Activated gamma-delta T cell treated with Interleukin-2 at 50 U/mL for 16 hours (primary cell): Measurements from ENCODE around the gene JARID2.

Source experiments
- DNase-seq: peaks from one replicate; pipeline ENCODE4 v3.0.0-alpha.2; 2020

Gene JARID2

DNA sequence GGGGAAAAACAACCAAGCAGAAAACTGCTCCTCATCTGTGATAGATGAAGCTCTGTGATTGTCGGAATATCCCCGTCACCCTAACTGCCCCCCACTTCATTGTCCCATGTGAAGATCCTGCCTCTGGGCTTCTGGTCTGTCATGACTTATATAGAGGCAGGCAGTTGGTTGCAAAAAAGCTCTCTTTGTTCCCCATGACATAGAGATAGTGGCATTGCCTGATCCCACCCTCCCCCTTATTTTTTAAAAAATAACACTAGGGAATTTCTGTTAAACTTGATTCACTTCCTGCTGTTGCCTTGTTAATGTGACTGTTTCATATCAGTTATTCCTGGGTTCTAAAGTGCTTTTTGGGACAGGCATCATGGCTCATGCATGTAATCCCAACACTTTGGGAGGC, 203.1 kb downstream of the JARID2 start:
- no peak for DNase-seq

DNA sequence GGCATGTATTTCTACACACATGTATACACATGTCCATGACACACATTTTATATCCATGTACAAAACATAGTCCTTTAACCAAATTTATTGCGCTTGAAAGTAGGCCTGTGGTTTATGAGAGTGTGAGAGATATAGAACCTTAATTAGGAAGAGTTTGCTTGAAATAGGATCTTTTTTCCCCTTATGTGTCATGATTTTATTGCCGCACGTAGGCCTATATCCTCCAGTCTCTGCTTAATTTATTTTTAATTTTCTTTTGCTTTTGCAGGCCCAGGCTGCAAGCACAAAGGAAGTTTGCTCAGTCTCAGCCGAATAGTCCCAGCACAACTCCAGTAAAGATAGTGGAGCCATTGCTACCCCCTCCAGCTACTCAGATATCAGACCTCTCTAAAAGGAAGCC, 205.9 kb downstream of the JARID2 start:
- DNase-seq: no peak

DNA sequence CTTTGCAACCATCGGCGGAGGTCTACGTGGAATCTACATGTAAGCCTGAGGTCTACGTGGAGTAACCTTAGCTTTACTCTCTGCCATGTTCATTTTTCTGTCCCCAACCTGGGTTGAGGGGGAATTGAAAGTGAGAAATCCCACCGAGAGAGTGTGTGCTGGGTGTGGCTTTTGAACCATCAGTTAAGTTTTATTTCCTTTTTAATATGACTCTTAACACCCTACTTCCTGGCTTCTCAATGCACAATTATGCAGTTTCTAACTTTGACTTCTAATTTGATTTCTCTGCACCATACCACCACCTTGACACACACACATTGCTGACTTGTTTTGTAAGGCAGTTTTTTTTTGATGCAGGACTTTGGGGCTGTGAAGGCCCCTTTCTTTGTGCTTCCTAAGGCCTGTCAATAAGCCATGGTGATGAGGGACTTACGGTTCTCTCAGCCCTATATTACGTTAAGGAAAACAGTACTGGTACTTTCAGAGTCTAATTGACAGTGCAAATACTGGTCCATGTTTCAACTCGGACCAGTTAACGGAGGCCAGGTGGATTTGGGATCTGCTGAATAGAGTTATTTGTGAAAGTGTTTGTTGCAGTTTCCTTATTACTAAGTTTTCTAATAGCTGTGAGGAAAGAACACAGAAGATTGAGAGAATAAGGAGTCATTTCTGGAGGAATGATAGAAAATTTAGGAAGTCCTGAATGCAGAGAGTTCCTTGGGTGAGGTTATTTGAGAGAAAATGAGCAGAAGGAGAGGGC, 206.5 kb downstream of the JARID2 start:
- DNase-seq: no peak

DNA sequence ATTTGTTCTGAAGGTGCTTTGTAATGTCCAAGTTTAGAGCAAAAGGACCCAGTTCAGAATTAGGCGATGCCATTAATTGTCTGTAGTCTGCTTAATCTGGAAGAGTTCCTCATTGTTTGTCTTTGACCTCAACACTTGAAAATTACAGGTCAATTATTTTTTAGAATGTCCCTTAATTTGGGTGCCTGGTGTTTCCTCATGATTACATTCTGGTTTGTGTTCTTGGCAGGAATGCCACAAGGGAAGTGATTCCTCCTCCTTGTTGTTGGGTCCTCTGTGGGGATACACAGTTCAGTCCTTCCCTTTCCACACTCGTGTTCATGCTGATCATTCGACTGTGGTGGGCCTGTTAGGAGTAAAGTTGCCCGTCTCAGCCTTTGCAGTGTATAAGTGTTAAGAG, 207.3 kb downstream of the JARID2 start:
- DNase-seq: no peak

DNA sequence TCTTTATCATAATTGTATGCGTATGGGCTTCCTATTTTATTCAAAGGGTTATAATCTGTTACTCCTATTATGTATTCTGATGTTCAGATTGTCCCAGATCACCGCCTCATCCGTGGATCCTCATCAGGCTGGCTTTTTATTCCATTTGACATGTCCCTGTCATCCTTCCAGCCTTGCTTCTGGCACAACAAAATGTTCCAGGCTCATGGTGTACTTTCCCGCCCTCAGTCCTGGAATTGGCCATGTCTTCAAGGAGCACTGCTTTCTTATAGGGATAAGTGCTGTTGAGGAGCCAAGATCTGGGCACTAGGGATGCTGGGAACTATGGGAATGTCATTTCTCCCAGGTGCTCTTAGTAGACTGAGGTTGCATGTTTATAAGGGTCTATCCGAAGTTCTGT, 207.8 kb downstream of the JARID2 start:
- no peak for DNase-seq

DNA sequence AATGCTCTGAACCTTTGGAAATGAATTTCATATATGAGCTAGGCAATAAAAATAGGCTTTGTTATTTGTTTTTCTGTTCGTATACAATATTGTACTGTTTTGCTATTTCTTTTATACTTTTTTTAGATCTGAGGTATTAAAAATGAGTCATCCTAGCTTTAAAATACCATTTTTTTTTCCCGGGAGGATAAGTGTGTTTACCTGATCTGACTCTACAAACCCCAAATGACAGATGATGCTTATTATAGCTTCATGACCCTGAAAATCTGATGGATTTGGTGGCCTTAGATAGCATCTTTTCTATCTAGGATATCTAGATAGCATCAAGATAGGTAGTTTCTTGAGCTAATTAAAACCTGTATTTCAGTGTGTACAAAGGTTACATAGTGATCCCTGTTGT, 210.6 kb downstream of the JARID2 start:
- no peak for DNase-seq

DNA sequence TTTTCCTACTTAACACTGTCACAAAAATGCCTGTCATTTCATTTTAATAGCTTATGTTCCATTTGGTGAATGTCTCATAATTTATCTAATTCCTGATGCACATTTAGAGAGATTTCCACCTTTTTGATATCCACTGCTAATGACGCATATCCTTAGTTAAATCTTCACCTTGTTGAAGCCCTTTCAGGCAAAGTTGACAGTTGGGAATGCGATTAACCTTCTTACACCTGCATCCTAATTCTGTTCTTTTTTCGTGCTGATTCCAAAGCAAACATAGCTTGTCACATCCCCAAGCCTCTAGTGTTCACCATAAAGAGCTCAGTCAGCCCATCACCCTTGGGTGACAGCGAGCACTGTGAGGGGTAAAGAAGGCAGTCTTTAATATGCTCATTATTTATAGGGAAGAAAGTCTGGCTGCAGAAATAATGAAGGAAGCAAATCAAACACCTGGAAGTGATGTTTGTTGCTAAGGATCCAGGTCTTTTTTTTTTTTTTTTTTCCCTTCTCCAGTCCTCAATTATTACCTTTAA, 211.3 kb downstream of the JARID2 start:
- DNase-seq: no peak

DNA sequence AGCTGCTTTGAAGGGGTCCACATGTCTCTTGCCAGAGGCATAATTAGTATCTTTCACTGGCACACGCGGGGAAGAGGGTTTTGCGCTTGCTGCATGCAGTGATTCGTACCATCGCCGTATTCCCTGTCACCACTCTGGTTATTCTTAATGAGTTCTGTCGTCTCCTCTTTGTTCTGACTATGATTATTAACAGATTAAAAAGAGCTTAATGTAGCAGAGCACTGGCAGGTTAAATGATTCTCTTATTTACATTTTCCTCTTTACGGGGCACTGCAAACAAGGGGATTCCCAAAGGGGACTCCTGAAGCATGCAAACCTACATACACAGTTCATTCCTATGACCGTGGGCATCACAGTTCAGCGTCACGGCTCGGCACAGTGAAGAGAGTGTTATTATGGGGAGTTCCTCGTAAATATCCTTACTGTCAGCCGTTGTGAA, 212.2 kb downstream of the JARID2 start:
- no peak for DNase-seq

DNA sequence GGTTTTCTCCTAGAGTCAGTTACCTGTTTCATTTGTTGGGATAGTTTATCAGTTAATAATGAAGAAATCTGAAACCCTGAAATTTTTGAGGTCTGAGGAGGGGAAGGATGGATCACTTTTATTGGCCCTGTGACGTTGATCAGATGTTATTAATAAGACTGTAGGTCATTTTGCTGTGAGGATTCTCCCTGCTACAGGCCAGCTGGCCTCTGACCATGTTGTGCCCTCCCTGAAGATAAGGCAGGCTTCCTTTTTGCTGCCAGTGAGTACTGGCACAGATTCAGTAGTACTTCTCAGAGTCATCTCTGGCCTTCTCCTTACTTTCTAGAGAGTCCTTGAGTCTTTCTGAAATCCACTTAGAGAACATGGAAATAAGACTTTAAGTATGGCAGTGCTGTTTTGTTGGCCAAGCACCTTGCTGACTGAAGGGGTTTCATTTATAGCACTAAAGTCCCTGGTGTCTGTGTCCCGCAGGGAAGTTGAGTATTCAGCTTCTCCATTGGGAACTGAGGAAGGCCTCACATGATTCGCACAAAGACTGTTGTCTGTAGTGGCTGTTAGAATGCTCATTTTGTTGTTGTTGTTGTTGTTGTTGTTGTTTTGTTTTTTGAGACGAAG, 214.3 kb downstream of the JARID2 start:
- no peak for DNase-seq

DNA sequence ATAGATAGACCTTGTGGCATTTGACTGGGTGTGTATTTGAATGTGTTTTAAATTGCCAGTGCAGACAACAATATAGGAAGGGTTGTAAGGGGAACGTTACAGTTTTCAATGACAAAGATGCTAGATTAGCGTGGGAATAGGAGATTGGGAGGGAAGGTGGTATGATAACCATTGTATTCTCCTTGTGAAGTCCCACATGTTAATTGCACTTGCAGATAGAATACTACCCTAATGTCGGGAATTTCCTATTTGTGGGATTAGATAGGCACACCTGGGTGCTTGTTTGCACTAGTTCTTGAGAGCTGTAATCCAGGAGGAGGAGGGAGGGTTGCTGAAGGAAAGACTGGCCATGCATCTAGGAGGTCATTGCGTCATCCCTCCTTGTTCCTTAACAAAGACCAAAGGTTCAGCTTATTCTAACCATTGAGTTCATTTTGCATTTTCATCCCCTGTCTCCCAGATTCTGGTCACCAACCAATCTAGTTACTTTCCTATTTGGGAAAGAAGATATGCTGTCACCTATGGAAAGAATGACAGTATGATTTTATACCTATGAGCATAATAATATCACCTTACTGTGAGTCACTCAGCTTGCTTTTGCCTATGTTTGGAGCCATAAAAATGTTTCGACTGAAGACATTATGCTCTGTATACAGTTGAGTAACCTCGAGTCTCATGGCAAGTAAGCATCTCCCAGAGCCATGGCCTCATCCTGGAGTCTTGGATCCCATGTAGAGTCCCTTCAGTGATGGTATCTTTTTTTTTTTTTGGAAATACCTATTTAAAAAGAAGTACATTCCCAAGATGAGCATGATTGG, 215.5 kb downstream of the JARID2 start:
- DNase-seq: no peak

DNA sequence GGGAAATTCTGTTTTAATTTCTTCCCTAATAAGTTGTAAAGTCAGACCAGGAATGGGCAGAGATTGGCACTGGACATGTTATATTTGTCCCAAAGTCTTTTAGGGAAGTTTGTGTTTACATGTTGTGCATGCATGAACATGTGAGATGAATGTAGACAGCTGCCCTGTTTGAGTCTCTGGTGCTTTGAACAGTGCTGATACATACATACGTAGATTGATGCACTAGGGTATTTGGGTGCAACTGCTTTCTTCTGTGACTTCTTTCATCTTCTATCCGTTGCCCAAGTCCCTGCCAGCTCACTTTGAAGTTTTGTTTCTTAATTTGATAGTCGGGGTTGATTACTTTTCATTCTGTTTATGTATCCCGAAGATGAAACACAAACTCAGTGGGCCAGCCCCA, 216.4 kb downstream of the JARID2 start:
- no peak for DNase-seq

DNA sequence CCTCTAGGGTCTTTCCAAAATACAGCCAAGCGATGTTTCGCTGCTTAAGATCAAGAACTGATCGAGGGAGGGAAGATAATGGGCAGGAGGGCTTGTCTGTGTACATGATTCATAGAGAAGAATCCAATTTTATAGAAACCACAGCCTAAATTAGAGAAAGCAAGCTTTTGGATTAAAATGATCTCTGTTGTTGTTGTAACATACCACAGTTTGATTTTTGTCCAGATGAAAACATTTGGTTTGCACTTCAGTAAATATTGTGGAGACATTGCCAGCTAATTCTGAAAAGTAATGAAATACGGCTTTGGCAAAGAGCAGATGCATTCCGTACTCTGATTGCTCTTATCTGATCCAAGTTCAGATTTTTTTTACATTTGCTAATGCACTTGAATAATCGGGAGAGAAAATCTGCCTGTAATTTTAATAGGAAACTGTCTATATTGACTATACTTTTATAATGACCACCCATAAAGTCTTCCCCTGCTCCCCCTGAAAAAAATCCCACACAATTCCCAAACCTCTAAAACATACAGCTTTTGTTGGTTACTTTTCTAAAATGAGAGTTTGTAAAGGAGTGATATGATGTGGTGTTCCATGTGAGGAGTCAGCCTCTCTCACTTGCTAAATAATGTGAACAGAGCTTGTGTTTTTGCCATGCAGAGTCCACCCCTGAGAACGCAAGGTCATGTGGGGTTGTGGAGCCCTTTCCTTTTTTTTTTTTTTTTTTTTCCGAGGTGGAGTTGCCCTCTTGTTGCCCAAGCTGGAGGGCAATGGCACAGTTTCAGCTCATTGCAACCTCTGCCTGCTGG, 217.1 kb downstream of the JARID2 start:
- no peak for DNase-seq

DNA sequence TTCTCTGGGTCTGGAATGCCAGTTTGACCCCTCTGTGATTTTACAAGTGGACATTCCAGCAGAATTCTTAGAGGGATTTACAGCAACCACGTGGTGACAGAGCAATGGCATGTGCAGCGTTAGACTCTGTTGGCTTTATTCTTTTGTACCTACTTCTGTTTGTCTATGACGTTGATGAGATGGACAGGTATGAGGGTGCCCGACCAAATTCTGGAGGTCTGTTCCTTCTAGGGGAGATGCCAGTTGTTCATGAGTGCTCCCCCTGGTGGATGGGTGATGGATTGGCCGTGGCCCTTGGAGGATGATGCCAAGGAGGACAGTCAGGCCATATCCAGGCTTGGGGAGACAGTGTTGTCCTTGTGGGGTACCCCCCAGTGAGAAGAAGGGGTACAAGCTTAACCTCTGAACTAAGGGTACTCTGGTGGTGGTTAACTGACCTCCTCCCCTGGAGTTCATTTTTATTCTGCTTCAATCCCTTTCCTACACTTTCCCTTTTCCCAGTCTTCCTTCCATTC, 218.4 kb downstream of the JARID2 start:
- peak; percentile 58 for DNase-seq

DNA sequence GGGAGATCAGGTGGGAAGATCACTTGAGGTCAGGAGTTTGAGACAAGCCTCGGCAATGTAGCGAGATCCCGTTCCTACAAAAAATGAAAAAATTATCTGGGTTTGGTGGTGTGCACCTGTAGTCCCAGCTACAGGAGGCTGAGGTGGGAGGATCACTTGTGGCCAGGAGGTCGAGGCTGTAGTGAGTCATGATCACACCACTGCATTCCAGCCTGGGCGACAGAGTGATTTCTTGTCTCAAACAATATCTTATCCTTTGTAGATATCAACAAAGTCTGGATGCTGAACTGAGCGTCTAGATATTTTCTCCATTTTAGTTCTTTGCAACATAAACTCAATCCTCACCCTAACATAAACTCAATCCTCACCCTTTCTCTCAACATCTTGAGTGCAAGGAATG, 219.3 kb downstream of the JARID2 start:
- no peak for DNase-seq

DNA sequence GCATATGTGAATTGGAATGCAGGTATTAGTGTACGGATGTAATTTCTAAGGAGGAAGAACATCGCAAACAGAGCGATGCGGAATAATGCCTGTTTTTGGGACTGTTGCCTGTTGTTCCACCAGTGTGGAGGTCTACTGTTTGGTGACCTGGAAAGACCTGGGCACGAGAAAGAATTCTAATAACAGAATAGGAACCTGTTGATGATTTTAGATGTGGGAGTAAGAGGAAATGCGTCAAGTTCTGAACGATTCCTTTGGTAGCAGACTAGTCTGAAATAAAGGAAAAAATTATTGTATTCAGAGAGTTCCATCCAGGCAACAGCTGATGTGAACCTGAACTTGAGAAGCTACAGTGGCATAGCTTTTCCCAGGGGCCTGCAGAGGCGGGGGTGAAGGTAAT, 224.9 kb downstream of the JARID2 start:
- DNase-seq: no peak

DNA sequence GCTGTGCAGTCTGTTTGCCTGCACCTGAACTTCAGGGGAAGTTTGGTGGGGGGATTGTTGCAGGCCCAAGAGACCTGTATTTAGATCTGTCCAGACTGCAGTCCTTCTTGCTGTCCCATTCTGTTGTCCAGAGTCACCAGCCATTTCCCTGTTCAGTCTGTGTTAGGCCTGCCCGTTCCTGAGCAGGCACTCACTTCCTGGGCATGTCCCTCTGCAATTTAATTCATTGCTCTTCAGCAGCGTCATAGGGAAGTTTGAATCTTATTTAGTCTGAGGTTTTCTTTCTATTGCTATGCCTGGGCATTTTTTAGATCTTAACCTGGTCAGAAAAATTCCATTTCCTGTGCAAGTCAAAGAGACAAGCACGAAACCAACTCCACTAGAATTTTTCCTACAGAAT, 226.8 kb downstream of the JARID2 start:
- no peak for DNase-seq

DNA sequence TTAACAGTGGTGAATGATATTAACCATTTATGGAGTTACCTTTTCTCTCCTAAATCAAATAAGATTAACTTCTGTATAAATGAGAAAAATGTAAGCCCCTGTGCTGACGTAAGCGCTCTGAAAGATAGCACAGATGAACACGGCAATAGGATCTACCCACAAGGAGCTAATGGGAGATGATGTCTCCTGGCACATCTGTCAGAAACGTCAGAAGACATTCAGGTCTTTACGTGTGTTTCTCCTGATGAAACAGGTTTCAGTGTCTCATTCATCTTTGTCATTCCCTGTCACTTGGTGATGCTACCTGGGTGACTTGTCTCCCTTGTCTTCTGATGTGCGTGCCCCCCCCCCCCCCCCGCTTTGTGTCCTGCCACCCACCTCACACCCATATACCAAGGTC, 227.3 kb downstream of the JARID2 start:
- no peak for DNase-seq

DNA sequence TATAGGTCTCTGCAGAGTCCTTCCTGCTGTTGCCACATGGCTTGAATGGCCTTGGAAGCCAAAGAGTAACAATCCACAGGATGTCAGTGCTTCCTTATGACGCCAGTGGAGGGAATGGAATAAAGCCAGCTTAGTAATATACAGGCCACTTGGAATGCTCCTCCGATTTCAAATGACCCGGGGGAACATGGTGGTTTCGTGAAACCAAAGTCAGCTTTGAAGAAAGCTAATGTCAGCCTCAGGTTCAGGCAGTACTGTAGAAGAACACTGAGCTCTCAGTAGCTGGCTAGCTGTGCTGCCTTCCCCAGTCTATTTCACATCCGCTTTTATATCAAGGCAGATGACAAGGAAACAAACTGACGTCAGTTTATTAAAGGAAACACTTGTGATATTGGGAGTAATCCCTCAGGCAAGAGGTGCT, 227.9 kb downstream of the JARID2 start:
- no peak for DNase-seq

DNA sequence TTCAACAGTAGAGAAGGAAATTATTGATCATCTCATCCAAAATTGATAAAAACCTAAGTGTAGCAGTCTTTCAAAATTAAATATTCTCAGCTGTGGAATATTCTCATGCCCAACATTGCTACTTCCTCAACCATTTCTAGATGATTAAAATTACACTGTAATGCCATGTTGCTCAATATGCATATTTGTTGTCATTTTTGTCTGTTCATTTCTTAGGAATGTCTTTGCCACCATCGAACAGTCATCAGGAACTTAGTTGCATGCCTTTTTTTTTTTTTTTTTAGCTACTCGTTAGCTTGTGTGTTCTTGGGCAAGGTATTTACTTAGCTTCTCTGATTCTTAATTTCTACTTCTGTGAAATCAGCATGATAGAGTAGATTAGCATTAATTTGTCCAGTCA, 228.3 kb downstream of the JARID2 start:
- DNase-seq: no peak

DNA sequence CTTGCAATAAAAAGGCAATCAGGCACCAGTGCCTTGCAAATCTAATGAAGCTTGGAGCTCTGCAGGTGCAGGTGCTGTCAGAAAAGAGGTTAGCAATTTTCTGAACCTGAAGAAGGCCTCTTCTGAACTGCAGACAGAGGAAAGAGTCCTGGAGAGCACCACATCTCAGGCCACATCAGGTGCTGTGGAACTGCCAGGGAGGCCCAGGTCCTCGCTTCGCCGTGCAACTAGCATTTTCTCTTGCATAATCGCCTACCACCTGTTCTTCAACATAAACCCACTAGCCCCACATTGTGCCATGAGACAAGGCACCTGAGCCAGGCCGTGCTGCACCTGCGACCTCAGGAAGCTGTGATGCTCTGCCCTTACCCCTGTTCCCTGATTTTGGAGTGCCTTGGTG, 229.4 kb downstream of the JARID2 start:
- no peak for DNase-seq

DNA sequence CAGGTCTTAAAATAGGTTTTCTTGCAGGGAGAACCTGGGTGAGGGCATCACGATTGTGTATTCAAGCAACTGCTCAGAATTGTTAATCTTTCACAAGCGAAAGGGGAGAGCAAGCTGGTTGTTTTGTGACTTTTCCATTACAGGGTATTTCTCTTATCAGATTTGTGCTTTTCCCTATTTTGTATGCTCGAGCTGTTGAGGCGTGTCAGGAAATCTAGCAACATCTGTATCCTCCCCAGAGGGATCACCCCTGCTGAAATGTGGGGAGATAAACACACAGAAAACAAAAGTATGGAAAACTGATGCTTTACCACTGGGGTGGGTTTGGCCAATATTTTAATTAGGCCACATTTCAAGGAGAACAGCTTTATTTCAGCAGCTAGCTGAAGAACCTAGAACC, 230.0 kb downstream of the JARID2 start:
- DNase-seq: no peak

DNA sequence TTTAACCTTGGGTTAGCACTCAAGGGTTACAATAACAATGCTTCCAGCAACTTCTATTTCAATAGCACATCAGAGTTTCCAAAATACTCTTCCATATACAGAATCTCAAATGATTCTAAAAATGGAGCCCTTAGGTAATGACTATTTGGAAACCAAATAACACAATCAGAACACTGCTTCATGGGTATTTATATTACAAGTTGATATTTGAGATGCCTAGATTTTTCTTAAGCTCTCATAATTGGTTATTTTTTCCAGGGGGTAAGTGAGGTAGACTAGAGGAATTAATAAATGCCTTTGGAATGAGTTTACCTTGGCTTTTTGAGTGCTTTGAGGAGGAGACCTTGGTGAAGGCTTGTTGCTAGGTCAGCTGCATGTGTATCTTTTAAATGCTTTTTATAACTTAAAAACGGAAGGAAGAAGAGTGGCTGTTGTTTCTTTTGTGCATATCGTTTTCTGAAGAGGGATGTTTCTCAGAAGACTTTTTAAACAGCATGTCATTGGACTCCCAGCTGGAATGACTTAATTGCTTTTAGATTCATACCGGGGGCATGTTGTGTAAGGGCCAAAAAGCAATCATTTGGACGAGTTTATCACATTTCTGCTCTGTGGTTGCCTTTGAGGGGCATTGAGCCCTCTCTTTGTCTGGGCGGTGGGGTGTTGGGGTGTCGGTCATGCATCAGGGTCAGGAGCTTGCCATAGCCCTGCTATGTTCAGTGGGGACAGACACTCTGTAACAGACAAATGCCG, 230.9 kb downstream of the JARID2 start:
- DNase-seq: no peak
